OCI-LY7 (cell line): ENCODE data around the gene MYRIP. TPM values are rescaled to one million over a fixed set of nuclear protein-coding genes. Genes with fewer than 3 reads are reported as not detected.

Experiments used
- BruUV-seq: library from RNA; stranded (reverse); fragments of 400-500 nt; replicated peaks from 2 replicates; lab custom pipeline; 2021; lab: Mats Ljungman, UMichigan
- CTCF ChIA-PET: fragments of 300-600 bp; sonication (Branson Sonifier 250); formaldehyde crosslinking; loops from one replicate; lab custom pipeline; 2022; ENCODE audit warnings: antibody characterized with exemption; ENCODE audit not compliant: unreplicated experiment; lab: Charles Lee
- POLR2A ChIA-PET: fragments of 300-600 bp; sonication (Branson Sonifier 250); formaldehyde crosslinking; loops from one replicate; lab custom pipeline; 2022; ENCODE audit warnings: antibody characterized with exemption; lab: Charles Lee
- DNase-seq: peaks from one replicate; pipeline ENCODE4 v3.0.0-alpha.2; 2015; ENCODE audit warnings: low spot score
- H2AFZ ChIP-seq: fragments of 200-600 bp; sonication (generic), shearing (Covaris generic); 2 replicates; pipeline ENCODE4 v1.6.1; 2014; ENCODE audit warnings: mild to moderate bottlenecking, antibody characterized with exemption, low read length, moderate library complexity
- H3K27ac ChIP-seq: fragments of 200-600 bp; sonication (generic); 2 replicates; pipeline ENCODE4 v1.5.1; 2014; ENCODE audit warnings: mixed run types, low read depth, mild to moderate bottlenecking, moderate library complexity, low read length, inconsistent platforms; ENCODE audit not compliant: poor library complexity, severe bottlenecking
- H3K36me3 ChIP-seq: fragments of 200-600 bp; sonication (generic); 2 replicates; pipeline ENCODE4 v1.6.1; 2014; ENCODE audit warnings: mild to moderate bottlenecking, antibody characterized with exemption, low read length, moderate library complexity, mixed read lengths; ENCODE audit not compliant: insufficient read depth
- H3K4me1 ChIP-seq: fragments of 200-600 bp; sonication (generic); 2 replicates; pipeline ENCODE4 v1.5.1; 2014; ENCODE audit warnings: mild to moderate bottlenecking, low read length; ENCODE audit not compliant: insufficient read depth, poor library complexity, severe bottlenecking
- H3K4me2 ChIP-seq: fragments of 200-600 bp; sonication (generic); 2 replicates; pipeline ENCODE4 v1.6.1; 2014; ENCODE audit warnings: mild to moderate bottlenecking, low read length
- H3K4me3 ChIP-seq: fragments of 200-600 bp; sonication (generic); 2 replicates; pipeline ENCODE4 v1.5.1; 2014; ENCODE audit warnings: mild to moderate bottlenecking, low read depth, low read length; ENCODE audit not compliant: poor library complexity, severe bottlenecking
- H3K79me2 ChIP-seq: fragments of 200-600 bp; sonication (generic); 2 replicates; pipeline ENCODE4 v1.6.1; 2016; ENCODE audit warnings: low read depth, mild to moderate bottlenecking, low read length, moderate library complexity, mixed read lengths; ENCODE audit not compliant: insufficient read depth
- H3K9me2 ChIP-seq: fragments of 200-600 bp; sonication (generic); 2 replicates; pipeline ENCODE4 v1.6.1; 2016; ENCODE audit warnings: mild to moderate bottlenecking, low read length, mixed read lengths; ENCODE audit not compliant: insufficient read depth
- H3K9me3 ChIP-seq: fragments of 200-600 bp; sonication (generic); 2 replicates; pipeline ENCODE4 v1.6.1; 2014; ENCODE audit warnings: mild to moderate bottlenecking, mixed run types, low read length, mixed read lengths
- H4K20me1 ChIP-seq: fragments of 200-600 bp; sonication (generic); 2 replicates; pipeline ENCODE4 v1.6.1; 2014; ENCODE audit warnings: mild to moderate bottlenecking, antibody characterized with exemption, low read length, moderate library complexity, mixed read lengths; ENCODE audit not compliant: insufficient read depth
- CTCF ChIP-seq: fragments of 200-600 bp; sonication (generic); conservative IDR thresholded peaks from 2 replicates; pipeline ENCODE4 v1.5.1; 2014; ENCODE audit warnings: mild to moderate bottlenecking, antibody characterized with exemption, low read length, moderate library complexity, mixed read lengths
- EZH2phosphoT487 ChIP-seq: fragments of 200-600 bp; sonication (generic); IDR thresholded peaks from 2 replicates; pipeline ENCODE4 v1.6.1; 2018; ENCODE audit warnings: low read depth, borderline replicate concordance, mild to moderate bottlenecking, mixed run types, antibody characterized with exemption, low read length, moderate library complexity, mixed read lengths
- intact Hi-C: fragments of 100-400 bp; cut with micrococcal nuclease; formaldehyde crosslinking; loops from one replicate; pipeline ENCODE4 v1.10.0; 2022; ENCODE audit not compliant: unreplicated experiment
- total RNA-seq, 2 experiments: library from RNA; depleted of rRNA in 1 of 2; stranded (reverse); fragments of >200 nt in 1 of 2; shearing (Covaris generic) in 1 of 2; gene quantifications; 2 replicates each; pipeline ENCODE4 v1.2.3, GENCODE V29; 2014 to 2022

MYRIP gene
- total RNA-seq, 2 experiments from 2014 or later: not detected

GRCh38 chr3:40102182-40102581 is 292.8 kb downstream of the MYRIP start:
- CTCF ChIA-PET: no interaction called here
- intact Hi-C loops: no loop called here
- Histone ChIP-seq H3K4me3 (no peak overlapping the region), H3K27ac (no peak overlapping the region), H3K79me2 (no peaks in the 10 kb centered on the region), H3K9me2 (no peaks in the 10 kb centered on the region), H3K36me3 (no peaks in the 10 kb centered on the region), H2AFZ (no peak overlapping the region), H3K4me1 (peaks cover 3% of the 10 kb centered on the region), H3K4me2 (no peak overlapping the region), H3K9me3 (no peaks in the 10 kb centered on the region), H4K20me1 (no peaks in the 10 kb centered on the region)
- BruUV-seq: no TSS peak
- POLR2A ChIA-PET: no interaction called here
- TF ChIP-seq CTCF (no peak), EZH2phosphoT487 (no peak)
- no peak for DNase-seq

DNA sequence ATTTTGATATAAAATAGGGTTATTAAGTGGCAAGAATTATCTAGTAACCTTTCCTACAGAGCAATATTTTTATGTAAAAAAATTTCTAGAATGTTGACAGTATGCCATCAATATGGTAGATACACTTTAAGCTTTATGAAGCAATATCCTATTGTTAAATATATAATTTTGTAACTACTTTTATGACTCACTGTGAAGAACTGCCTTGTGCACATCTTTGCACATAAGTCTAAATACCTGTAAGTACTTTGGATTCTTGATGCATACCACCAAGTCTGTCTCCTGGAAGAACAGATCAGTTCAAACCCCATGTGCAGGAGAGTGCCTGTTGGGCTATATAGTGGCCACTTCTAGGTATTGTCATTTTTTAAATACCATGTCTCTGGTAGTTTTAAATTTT is 294.4 kb downstream of the MYRIP start:
- Histone ChIP-seq H2AFZ (no peak overlapping the region), H4K20me1 (no peaks in the 10 kb centered on the region), H3K4me3 (no peak overlapping the region), H3K9me3 (no peaks in the 10 kb centered on the region), H3K4me2 (no peak overlapping the region), H3K4me1 (peaks cover 3% of the 10 kb centered on the region), H3K9me2 (no peaks in the 10 kb centered on the region), H3K36me3 (no peaks in the 10 kb centered on the region), H3K27ac (no peak overlapping the region), H3K79me2 (no peaks in the 10 kb centered on the region)
- POLR2A ChIA-PET: no interaction called here
- CTCF ChIA-PET: no interaction called here
- TF ChIP-seq CTCF (no peak), EZH2phosphoT487 (no peak)
- DNase-seq: no peak
- intact Hi-C loops: no loop called here
- no TSS peak for BruUV-seq

- H3K27ac ChIP-seq: no peak overlapping the region
- ChIA-PET POLR2A (no interaction called here), CTCF (no interaction called here)
- H3K79me2 ChIP-seq: no peaks in the 10 kb centered on the region
- no peak overlapping the region for H2AFZ ChIP-seq
- H3K4me3 ChIP-seq: no peak overlapping the region
- TF ChIP-seq EZH2phosphoT487: no peak
- no peak for TF ChIP-seq CTCF
- H3K9me2 ChIP-seq: no peaks in the 10 kb centered on the region
- intact Hi-C loops: no loop called here
- H4K20me1 ChIP-seq: no peaks in the 10 kb centered on the region
- no peak overlapping the region for H3K4me2 ChIP-seq
- no peaks in the 10 kb centered on the region for H3K36me3 ChIP-seq
- DNase-seq: no peak
- H3K4me1 ChIP-seq: peaks cover 3% of the 10 kb centered on the region
- H3K9me3 ChIP-seq: no peaks in the 10 kb centered on the region
- BruUV-seq: no TSS peak
Measured at GRCh38 chr3:40104441-40104840, 295.0 kb downstream of the MYRIP start.
